Right lobe of liver (tissue), 6 donors: Measurements from ENCODE around the gene COL23A1. TPM values are rescaled to one million over a fixed set of nuclear protein-coding genes. Genes with fewer than 3 reads are reported as not detected.

ENCODE experiments used
- ATAC-seq, 4 donors: fragments of 200-7000 bp; cut with Tn5 transposase; one replicate each; pipeline ENCODE4 v1.9.1; 2020; ENCODE audit warnings: mild to moderate bottlenecking in 4 of 4, moderate library complexity in 4 of 4
- DNase-seq, 3 donors: peaks; one replicate each; pipeline ENCODE4 v3.0.0-alpha.2; 2020
- H3K27ac ChIP-seq, 3 donors: fragments of 200-600 bp; one replicate each; pipeline ENCODE4 v1.8.0; 2022
- H3K27me3 ChIP-seq, 2 donors: fragments of 200-600 bp; one replicate each; pipeline ENCODE4 v1.8.0; 2022
- H3K36me3 ChIP-seq, 4 donors: fragments of 200-600 bp; sonication (generic) in 1 of 4; one replicate each; pipeline versions ENCODE4 v1.5.1 to v1.8.0; 2017 to 2022; ENCODE audit warnings: control low read depth in 1 of 4
- H3K4me1 ChIP-seq, 4 donors: fragments of 200-600 bp; sonication (generic) in 1 of 4; one replicate each; pipeline versions ENCODE4 v1.5.1 to v1.8.0; 2017 to 2022; ENCODE audit warnings: control low read depth in 1 of 4
- H3K4me3 ChIP-seq, 3 donors: fragments of 200-600 bp; one replicate each; pipeline ENCODE4 v1.8.0; 2022
- H3K9me3 ChIP-seq, 4 donors: fragments of 200-600 bp; sonication (generic) in 1 of 4; one replicate each; pipeline versions ENCODE4 v1.5.1 to v1.8.0; 2017 to 2022; ENCODE audit warnings: control low read depth in 1 of 4
- CTCF ChIP-seq, 4 donors: fragments of 200-600 bp in 3 of 4; fragments of 450-650 bp in 1 of 4; IDR thresholded peaks; one replicate each; pipeline versions ENCODE4 v1.5.1 to v1.8.0; 2016 to 2022; ENCODE audit warnings: antibody characterized with exemption in 4 of 4, mild to moderate bottlenecking in 2 of 4
- POLR2A ChIP-seq: fragments of 450-650 bp; IDR thresholded peaks from one replicate; pipeline ENCODE4 v1.6.1; 2017; ENCODE audit warnings: antibody characterized with exemption, mild to moderate bottlenecking
- whole genome bisulfite sequencing: methylation state at CpG from one replicate; pipeline ENCODE4 v1.1.6; 2018; ENCODE audit warnings: low coverage, low lambda C conversion rate; ENCODE audit not compliant: insufficient coverage; ENCODE audit errors: missing lambda C conversion rate; 5-methylcytosine and 5-hydroxymethylcytosine counted together
- intact Hi-C, 2 donors: fragments of 100-400 bp; cut with DNase I; formaldehyde crosslinking; loops; one replicate each; pipeline versions ENCODE4 v1.11.2 to v1.14.1; 2022
- total RNA-seq, 6 experiments: library from RNA; depleted of rRNA in 2 of 6; stranded (reverse); fragments of >200 nt in 2 of 6; fragmentation: NEBNext Ultra II Directional in 3 of 6; extraction: Animal tissue kit (Norgen Biotek cat#: 25700) in 3 of 6; gene quantifications; one replicate each; pipeline versions ENCODE4 v1.1.0 to v1.2.4, GENCODE V29; 2016 to 2023
- donor health status: DM: no; HTN: yes; CAD: no.
- donor health status: DM: no; HTN: no; CAD: no.
- donor health status: DM: no; HTN: no; CAD: no.
- donor health status: DM: no; HTN: yes; CAD: no.
- donor health status: DM: no; HTN: yes; CAD: no.

Gene COL23A1
- total RNA-seq, 6 experiments from 2014 or later = 0.25 to 1.2 (median 0.50) TPM

- Histone ChIP-seq H3K27ac (no peak overlapping the region), H3K9me3 (no peaks in the 10 kb centered on the region), H3K4me1 (no peaks in the 10 kb centered on the region), H3K36me3 (no peaks in the 10 kb centered on the region), H3K27me3 (no peaks in the 10 kb centered on the region), H3K4me3 (no peak overlapping the region)
- TF ChIP-seq POLR2A = no peak
- TF ChIP-seq CTCF (IDR thresholded peaks at IDR 0.05) = no peak
- DNase-seq (peak in 1 of 3 donors; percentile 17), ATAC-seq (peak in 1 of 4 donors; percentile 39)
- intact Hi-C loops = no loop called here
- WGBS = 37% methylated on average over 14 of the region's 17 CpGs
Observed at GRCh38 chr5:178486239-178486641, 104.0 kb downstream of the COL23A1 start.

- no peaks in the 10 kb centered on the region for H3K36me3 ChIP-seq
- WGBS = 62% methylated on average over 9 of the region's 9 CpGs
- ATAC-seq = peak; percentile 55 to 78 (median 64)
- no peak overlapping the region for H3K4me3 ChIP-seq
- intact Hi-C loops = no loop called here
- no peaks in the 10 kb centered on the region for H3K4me1 ChIP-seq
- TF ChIP-seq CTCF (IDR thresholded peaks at IDR 0.05) (no peak), POLR2A (no peak)
- H3K27ac ChIP-seq = no peak overlapping the region
- H3K9me3 ChIP-seq = no peaks in the 10 kb centered on the region
- peak in 1 of 3 donors; percentile 53 for DNase-seq
- H3K27me3 ChIP-seq = no peaks in the 10 kb centered on the region
Observed at GRCh38 chr5:178483620-178484019, 106.6 kb downstream of the COL23A1 start.

- no peaks in the 10 kb centered on the region for H3K9me3 ChIP-seq
- 89% methylated on average over 5 of the region's 9 CpGs for WGBS
- H3K36me3 ChIP-seq = no peaks in the 10 kb centered on the region
- H3K4me3 ChIP-seq = no peak overlapping the region
- peaks cover 0 to 6% (median 2%) of the 10 kb centered on the region in 4 donors for H3K4me1 ChIP-seq
- intact Hi-C loops = no loop called here
- TF ChIP-seq POLR2A = no peak
- no peak for TF ChIP-seq CTCF (IDR thresholded peaks at IDR 0.05)
- no peak for DNase-seq
- H3K27ac ChIP-seq = no peak overlapping the region
- no peak for ATAC-seq
- no peaks in the 10 kb centered on the region for H3K27me3 ChIP-seq
Observed at GRCh38 chr5:178479261-178479660, 110.9 kb downstream of the COL23A1 start.

GRCh38 chr5:178478370-178478769 is 111.8 kb downstream of the COL23A1 start:
- no peak overlapping the region for H3K4me3 ChIP-seq
- no peaks in the 10 kb centered on the region for H3K36me3 ChIP-seq
- intact Hi-C loops = no loop called here
- 50% methylated on average over 5 of the region's 5 CpGs for WGBS
- H3K27me3 ChIP-seq = no peaks in the 10 kb centered on the region
- peak in 1 of 4 donors; percentile 33 for ATAC-seq
- H3K9me3 ChIP-seq = no peaks in the 10 kb centered on the region
- peaks cover 0 to 11% (median 4%) of the 10 kb centered on the region in 4 donors for H3K4me1 ChIP-seq
- TF ChIP-seq POLR2A (no peak), CTCF (IDR thresholded peaks at IDR 0.05) (no peak)
- DNase-seq = no peak
- H3K27ac ChIP-seq = no peak overlapping the region

- no peak for ATAC-seq
- peaks cover 0 to 11% (median 4%) of the 10 kb centered on the region in 4 donors for H3K4me1 ChIP-seq
- TF ChIP-seq POLR2A = no peak
- no peak for TF ChIP-seq CTCF (IDR thresholded peaks at IDR 0.05)
- WGBS = 58% methylated on average over 4 of the region's 8 CpGs
- H3K9me3 ChIP-seq = no peaks in the 10 kb centered on the region
- DNase-seq = no peak
- no peaks in the 10 kb centered on the region for H3K27me3 ChIP-seq
- no peaks in the 10 kb centered on the region for H3K36me3 ChIP-seq
- no peak overlapping the region for H3K4me3 ChIP-seq
- H3K27ac ChIP-seq = peak overlapping the region in 1 of 3 donors; percentile 29
- intact Hi-C loops = no loop called here
Observed at GRCh38 chr5:178477802-178478201, 112.4 kb downstream of the COL23A1 start.
